ENCODE results near the gene PLEKHG4. TPM values are rescaled to one million over a fixed set of nuclear protein-coding genes. Genes with fewer than 3 reads are reported as not detected.

Gene PLEKHG4, protein sequence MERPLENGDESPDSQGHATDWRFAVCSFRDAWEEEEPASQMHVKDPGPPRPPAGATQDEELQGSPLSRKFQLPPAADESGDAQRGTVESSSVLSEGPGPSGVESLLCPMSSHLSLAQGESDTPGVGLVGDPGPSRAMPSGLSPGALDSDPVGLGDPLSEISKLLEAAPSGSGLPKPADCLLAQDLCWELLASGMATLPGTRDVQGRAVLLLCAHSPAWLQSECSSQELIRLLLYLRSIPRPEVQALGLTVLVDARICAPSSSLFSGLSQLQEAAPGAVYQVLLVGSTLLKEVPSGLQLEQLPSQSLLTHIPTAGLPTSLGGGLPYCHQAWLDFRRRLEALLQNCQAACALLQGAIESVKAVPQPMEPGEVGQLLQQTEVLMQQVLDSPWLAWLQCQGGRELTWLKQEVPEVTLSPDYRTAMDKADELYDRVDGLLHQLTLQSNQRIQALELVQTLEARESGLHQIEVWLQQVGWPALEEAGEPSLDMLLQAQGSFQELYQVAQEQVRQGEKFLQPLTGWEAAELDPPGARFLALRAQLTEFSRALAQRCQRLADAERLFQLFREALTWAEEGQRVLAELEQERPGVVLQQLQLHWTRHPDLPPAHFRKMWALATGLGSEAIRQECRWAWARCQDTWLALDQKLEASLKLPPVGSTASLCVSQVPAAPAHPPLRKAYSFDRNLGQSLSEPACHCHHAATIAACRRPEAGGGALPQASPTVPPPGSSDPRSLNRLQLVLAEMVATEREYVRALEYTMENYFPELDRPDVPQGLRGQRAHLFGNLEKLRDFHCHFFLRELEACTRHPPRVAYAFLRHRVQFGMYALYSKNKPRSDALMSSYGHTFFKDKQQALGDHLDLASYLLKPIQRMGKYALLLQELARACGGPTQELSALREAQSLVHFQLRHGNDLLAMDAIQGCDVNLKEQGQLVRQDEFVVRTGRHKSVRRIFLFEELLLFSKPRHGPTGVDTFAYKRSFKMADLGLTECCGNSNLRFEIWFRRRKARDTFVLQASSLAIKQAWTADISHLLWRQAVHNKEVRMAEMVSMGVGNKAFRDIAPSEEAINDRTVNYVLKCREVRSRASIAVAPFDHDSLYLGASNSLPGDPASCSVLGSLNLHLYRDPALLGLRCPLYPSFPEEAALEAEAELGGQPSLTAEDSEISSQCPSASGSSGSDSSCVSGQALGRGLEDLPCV
- 0.35 and 0.60 TPM in 2 replicates for polyA plus RNA-seq (2013)

DNA sequence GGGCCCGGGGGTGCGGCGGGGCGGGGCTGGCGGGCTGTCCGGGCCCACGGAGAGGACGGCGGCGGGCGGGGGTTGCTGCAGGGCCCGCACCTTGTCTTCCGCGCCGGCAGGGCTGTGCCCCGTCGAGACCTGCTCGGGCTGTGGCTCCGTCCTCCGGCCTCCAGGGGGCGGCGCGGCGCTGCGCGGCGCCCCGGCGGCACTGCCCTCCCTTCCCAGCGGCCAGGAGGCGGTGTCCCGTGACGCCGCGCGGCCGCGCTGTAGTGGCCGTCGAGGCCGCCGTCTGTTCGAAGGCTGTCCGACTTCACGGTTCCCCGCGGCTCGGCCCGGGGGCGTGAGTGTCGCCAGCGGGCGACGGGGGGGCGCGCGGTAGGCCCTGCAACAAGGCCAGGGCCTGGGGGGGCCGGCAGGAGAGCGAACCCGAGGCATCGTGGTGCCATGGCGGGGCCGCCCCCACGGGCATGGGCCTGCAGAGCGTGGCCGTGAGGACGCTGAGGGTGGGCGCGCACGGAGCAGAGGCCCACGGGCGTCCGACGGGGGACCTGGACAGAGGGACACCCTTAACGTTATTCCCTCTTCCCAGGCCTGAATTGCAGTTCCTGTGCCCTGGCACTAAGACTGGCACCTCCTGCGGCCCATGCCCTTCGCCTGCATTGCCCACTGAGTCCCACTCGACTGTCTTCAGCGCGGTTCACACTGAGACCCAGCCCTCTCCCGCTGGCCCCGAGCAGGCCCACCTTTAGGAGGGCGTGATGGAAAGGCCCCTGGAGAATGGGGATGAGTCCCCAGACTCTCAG is at the start of gene PLEKHG4:
Gene PLEKHG4, plus strand, starts transcription at position 237 of the 794 bp plus-strand sequence. Its CDS starts 513 bp downstream, at position 750.
- Histone ChIP-seq H2BK120ac (ENCODE audit: insufficient read depth, low read length, poor library complexity) (no peak within 1 kb of the TSS), H3K14ac (ENCODE audit: low read length) (no peak within 1 kb of the TSS), H3K79me2 (ENCODE audit: control insufficient read depth, insufficient read depth, low read length, poor library complexity) (no peaks in the 10 kb centered on the region), H3K9me3 (ENCODE audit: insufficient read depth, low read depth, low read length) (peaks cover 1% of the 10 kb centered on the region), H2BK12ac (ENCODE audit: low read length) (no peak within 1 kb of the TSS), H3K27me3 (ENCODE audit: insufficient read depth, low read length) (peaks cover 4% of the 10 kb centered on the region), H3K4me2 (ENCODE audit: low read length) (peak within 1 kb of the TSS; percentile 55), H4K91ac (ENCODE audit: low read depth, low read length) (peak within 1 kb of the TSS; percentile 29), H3K27ac (ENCODE audit: low read depth, low read length) (no peak within 1 kb of the TSS), H3K23ac (ENCODE audit: low read length) (no peak within 1 kb of the TSS), H2AFZ (ENCODE audit: insufficient read depth, low read length, poor library complexity) (peak within 1 kb of the TSS; percentile 68), H3K4me3 (ENCODE audit: low read depth, low read length) (peak within 1 kb of the TSS; percentile 64), H3K36me3 (ENCODE audit: control insufficient read depth in 1 of 2, insufficient read depth in 2 of 2, low read length in 2 of 2) (no peaks in the 10 kb centered on the region), H3K4ac (ENCODE audit: low read depth, low read length) (no peak within 1 kb of the TSS), H3K18ac (ENCODE audit: low read length) (no peak within 1 kb of the TSS), H3K9ac (ENCODE audit: low read length) (no peak within 1 kb of the TSS), H3K79me1 (ENCODE audit: low read length) (peaks cover 6% of the 10 kb centered on the region), H2AK5ac (ENCODE audit: low read length) (peak within 1 kb of the TSS; percentile 75), H4K12ac (ENCODE audit: low read depth, low read length) (peak within 1 kb of the TSS; percentile 69), H3K4me1 (ENCODE audit: control insufficient read depth in 1 of 2, insufficient read depth in 2 of 2, low read length in 2 of 2) (peaks cover 9 to 16% of the 10 kb centered on the region in 2 experiments), H4K8ac (ENCODE audit: low read depth, low read length) (peak within 1 kb of the TSS; percentile 78), H2BK5ac (ENCODE audit: low read depth, low read length, poor library complexity) (no peak within 1 kb of the TSS)
- peak; percentile 43 to 81 for DNase-seq
- no CpG with 5 or more reads among the region's 83 CpGs for WGBS (ENCODE audit: extremely low coverage, insufficient coverage, insufficient read length)

DNA sequence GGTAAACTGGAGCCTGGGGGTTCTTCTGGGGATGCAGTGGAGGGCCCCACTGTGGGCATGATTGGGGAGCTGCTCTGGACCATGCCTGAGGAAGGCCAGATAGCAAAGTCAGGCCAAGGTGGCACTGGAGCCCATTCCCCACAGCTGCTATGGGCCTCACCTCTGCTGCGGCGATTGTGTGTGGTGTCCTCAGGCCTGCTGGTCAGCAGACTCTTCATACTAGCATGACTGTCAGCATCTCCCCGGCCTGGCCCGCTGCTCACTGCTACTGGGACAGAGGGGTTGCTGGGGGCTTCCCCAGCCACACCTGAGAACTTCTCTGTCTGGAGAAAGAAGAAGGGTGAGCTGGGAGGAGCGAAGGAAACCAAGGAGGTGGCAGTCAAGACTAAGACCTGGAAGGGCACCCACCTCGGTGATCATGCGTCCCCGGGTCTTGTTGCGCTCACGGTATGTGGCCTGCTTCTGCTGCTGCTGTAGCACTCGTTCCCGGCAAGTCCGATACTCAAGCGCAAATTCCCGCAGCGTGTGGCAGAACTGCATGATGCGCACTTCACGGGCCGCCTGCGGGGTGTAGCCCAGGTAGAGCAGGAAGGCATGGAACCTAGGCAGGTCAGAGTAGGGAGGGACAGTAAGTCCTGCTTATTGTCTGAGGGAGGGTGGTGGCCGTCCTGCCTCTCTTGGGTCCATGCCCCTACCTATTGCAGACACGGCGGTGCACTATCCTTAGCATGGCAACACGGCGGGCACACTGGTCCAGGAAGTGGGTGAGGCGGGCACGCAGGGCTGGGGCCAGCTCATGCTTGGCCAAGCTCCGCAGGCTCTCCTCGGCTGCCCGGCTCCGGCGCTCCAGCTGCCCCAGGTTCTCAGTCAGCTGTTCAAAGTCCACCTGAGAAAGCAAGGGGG is 49.2 kb upstream of the PLEKHG4 start:
- Histone ChIP-seq H2BK5ac (ENCODE audit: low read depth, low read length, poor library complexity) (no peak overlapping the region), H3K4me2 (ENCODE audit: low read length) (no peak overlapping the region), H4K12ac (ENCODE audit: low read depth, low read length) (no peak overlapping the region), H3K18ac (ENCODE audit: low read length) (no peak overlapping the region), H3K4me3 (ENCODE audit: low read depth, low read length) (no peak overlapping the region), H2AK5ac (ENCODE audit: low read length) (no peak overlapping the region), H3K9ac (ENCODE audit: low read length) (no peak overlapping the region), H3K4me1 (ENCODE audit: control insufficient read depth in 1 of 2, insufficient read depth in 2 of 2, low read length in 2 of 2) (peaks cover 10 to 12% of the 10 kb centered on the region in 2 experiments), H3K14ac (ENCODE audit: low read length) (no peak overlapping the region), H3K9me3 (ENCODE audit: insufficient read depth, low read depth, low read length) (no peaks in the 10 kb centered on the region), H3K36me3 (ENCODE audit: control insufficient read depth in 1 of 2, insufficient read depth in 2 of 2, low read length in 2 of 2) (peaks cover 48% of the 10 kb centered on the region in 2 experiments), H2AFZ (ENCODE audit: insufficient read depth, low read length, poor library complexity) (no peak overlapping the region), H4K8ac (ENCODE audit: low read depth, low read length) (no peak overlapping the region), H2BK120ac (ENCODE audit: insufficient read depth, low read length, poor library complexity) (no peak overlapping the region), H3K23ac (ENCODE audit: low read length) (no peak overlapping the region), H2BK12ac (ENCODE audit: low read length) (no peak overlapping the region), H3K27me3 (ENCODE audit: insufficient read depth, low read length) (no peaks in the 10 kb centered on the region), H4K91ac (ENCODE audit: low read depth, low read length) (no peak overlapping the region), H3K4ac (ENCODE audit: low read depth, low read length) (no peak overlapping the region), H3K79me1 (ENCODE audit: low read length) (peaks cover 8% of the 10 kb centered on the region), H3K27ac (ENCODE audit: low read depth, low read length) (no peak overlapping the region), H3K79me2 (ENCODE audit: control insufficient read depth, insufficient read depth, low read length, poor library complexity) (peaks cover 9% of the 10 kb centered on the region)
- no peak for DNase-seq
- no CpG with 5 or more reads among the region's 32 CpGs for WGBS (ENCODE audit: extremely low coverage, insufficient coverage, insufficient read length)

DNA sequence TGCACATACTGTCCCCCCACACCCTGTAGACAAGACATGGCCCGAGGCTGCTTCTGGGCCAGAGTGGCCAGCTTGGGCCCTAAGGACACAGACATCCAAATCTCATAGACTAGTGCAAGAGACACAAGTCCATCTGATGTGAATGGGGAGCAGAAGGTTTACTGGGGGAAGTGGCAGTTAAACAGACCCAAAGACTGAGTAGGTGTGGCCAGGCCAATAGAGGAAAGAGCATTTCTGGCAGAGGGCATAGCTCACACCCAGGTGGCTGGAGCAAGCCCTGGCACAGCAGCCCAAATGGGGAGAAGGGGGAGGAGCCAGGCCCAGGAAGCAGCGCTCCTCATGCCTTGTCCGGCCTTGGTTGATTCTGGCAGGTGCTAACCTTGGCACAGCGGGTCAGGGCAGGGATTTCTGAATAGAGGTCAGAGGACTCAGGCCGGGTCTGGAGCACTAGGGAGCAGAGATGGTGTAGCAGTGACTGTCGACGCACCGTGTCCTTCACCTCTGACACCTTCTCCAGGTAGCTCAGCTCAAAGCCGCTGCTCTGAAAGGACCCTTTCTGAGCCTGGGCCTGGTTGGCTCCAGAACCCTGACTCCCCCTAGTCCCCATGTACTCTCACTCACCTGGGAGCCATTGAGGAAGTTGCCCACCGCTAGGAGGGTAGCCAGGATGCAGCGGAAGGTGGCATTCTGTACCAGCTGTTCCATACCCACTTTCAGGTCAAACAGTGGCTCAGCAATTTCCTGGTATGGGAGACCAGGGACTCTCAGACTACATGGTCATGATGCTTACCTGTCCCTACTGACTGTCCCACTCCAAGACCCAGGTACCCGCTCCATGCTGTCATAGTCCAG is 48.3 kb upstream of the PLEKHG4 start:
- Histone ChIP-seq H2AFZ (ENCODE audit: insufficient read depth, low read length, poor library complexity) (no peak overlapping the region), H2AK5ac (ENCODE audit: low read length) (no peak overlapping the region), H4K91ac (ENCODE audit: low read depth, low read length) (no peak overlapping the region), H3K4me2 (ENCODE audit: low read length) (no peak overlapping the region), H3K9me3 (ENCODE audit: insufficient read depth, low read depth, low read length) (no peaks in the 10 kb centered on the region), H2BK120ac (ENCODE audit: insufficient read depth, low read length, poor library complexity) (no peak overlapping the region), H3K79me1 (ENCODE audit: low read length) (peaks cover 8% of the 10 kb centered on the region), H3K27me3 (ENCODE audit: insufficient read depth, low read length) (no peaks in the 10 kb centered on the region), H3K4ac (ENCODE audit: low read depth, low read length) (no peak overlapping the region), H3K23ac (ENCODE audit: low read length) (no peak overlapping the region), H3K4me3 (ENCODE audit: low read depth, low read length) (no peak overlapping the region), H2BK5ac (ENCODE audit: low read depth, low read length, poor library complexity) (no peak overlapping the region), H3K36me3 (ENCODE audit: control insufficient read depth in 1 of 2, insufficient read depth in 2 of 2, low read length in 2 of 2) (peaks cover 51 to 54% of the 10 kb centered on the region in 2 experiments), H3K4me1 (ENCODE audit: control insufficient read depth in 1 of 2, insufficient read depth in 2 of 2, low read length in 2 of 2) (peaks cover 10 to 12% of the 10 kb centered on the region in 2 experiments), H3K14ac (ENCODE audit: low read length) (no peak overlapping the region), H3K18ac (ENCODE audit: low read length) (no peak overlapping the region), H4K8ac (ENCODE audit: low read depth, low read length) (no peak overlapping the region), H3K27ac (ENCODE audit: low read depth, low read length) (no peak overlapping the region), H4K12ac (ENCODE audit: low read depth, low read length) (no peak overlapping the region), H3K79me2 (ENCODE audit: control insufficient read depth, insufficient read depth, low read length, poor library complexity) (peaks cover 9% of the 10 kb centered on the region), H3K9ac (ENCODE audit: low read length) (no peak overlapping the region), H2BK12ac (ENCODE audit: low read length) (no peak overlapping the region)
- DNase-seq: no peak
- no CpG with 5 or more reads among the region's 12 CpGs for WGBS (ENCODE audit: extremely low coverage, insufficient coverage, insufficient read length)

Data from trophoblast cell (in vitro differentiated cells and primary cell).